A549 (cell line): ENCODE data around the gene COQ10A. TPM values are rescaled to one million over a fixed set of nuclear protein-coding genes. Genes with fewer than 3 reads are reported as not detected.
A peak's percentile ranks its signal among the peaks of the same experiment; 100 is the strongest.

Experiments used
- ATAC-seq, 2 experiments: fragments of 200-7000 bp in 1 of 2; fragments of >200 bp in 1 of 2; cut with Nextera tagmentation in 1 of 2; cut with Tn5 transposase in 1 of 2; 3 replicates each; pipeline versions ENCODE4 v1.8.0 to v1.9.1; 2018 to 2020; ENCODE audit warnings: mild to moderate bottlenecking in 1 of 2, moderate library complexity in 1 of 2
- CTCF ChIA-PET: fragments of 300-600 bp; sonication (Branson Sonifier 250); formaldehyde crosslinking; extraction: SDS; loops from one replicate; lab custom pipeline; 2021; ENCODE audit warnings: antibody characterized with exemption, inconsistent platforms; lab: Yijun Ruan, JAX
- POLR2A ChIA-PET: fragments of 350-600 bp; formaldehyde crosslinking; extraction: SDS; loops from one replicate; lab custom pipeline; 2021; ENCODE audit warnings: antibody characterized with exemption, inconsistent platforms; lab: Yijun Ruan, JAX
- DNase-seq, 2 experiments: peaks; one replicate each; pipeline versions ENCODE4 v3.0.0 to v3.0.0-alpha.2; 2011 to 2016; ENCODE audit warnings: low read depth in 1 of 2, low spot score in 1 of 2
- FAIRE-seq: peaks from 2 replicates; lab custom pipeline; 2011; peaks lifted over from hg19 to GRCh38; lab: Jason Lieb, UNC
- H3K27ac ChIP-seq, 2 experiments: fragments of >200 bp; sonication (Bioruptor Twin); formaldehyde crosslinking; 3 replicates each; pipeline ENCODE4 v1.5.1; 2016 to 2017
- H3K4me1 ChIP-seq: fragments of >200 bp; sonication (Bioruptor Twin); formaldehyde crosslinking; 3 replicates; pipeline ENCODE4 v1.6.1; 2016
- H3K4me2 ChIP-seq: fragments of >200 bp; sonication (Bioruptor Twin); formaldehyde crosslinking; 3 replicates; pipeline ENCODE4 v1.6.1; 2016
- H3K4me3 ChIP-seq: fragments of >200 bp; sonication (Bioruptor Twin); formaldehyde crosslinking; 3 replicates; pipeline ENCODE4 v1.5.1; 2016
- H3K9me3 ChIP-seq: fragments of >200 bp; sonication (Bioruptor Twin); formaldehyde crosslinking; 3 replicates; pipeline ENCODE4 v1.6.1; 2016
- ATOH8 ChIP-seq: fragments of 250-450 bp; sonication (Bioruptor Pico); IDR thresholded peaks from 2 replicates; pipeline ENCODE4 v1.5.0; 2020; ENCODE audit warnings: low read depth, mild to moderate bottlenecking, moderate library complexity
- CBX2 ChIP-seq: fragments of 200-600 bp; sonication (generic); IDR thresholded peaks from 2 replicates; pipeline ENCODE4 v1.6.1; 2016; ENCODE audit warnings: low read depth, mild to moderate bottlenecking, borderline replicate concordance
- CHD4 ChIP-seq: fragments of 200-600 bp; sonication (generic); IDR thresholded peaks from 2 replicates; pipeline ENCODE4 v1.6.1; 2016; ENCODE audit warnings: antibody characterized with exemption, mild to moderate bottlenecking, borderline replicate concordance
- CTCF ChIP-seq: fragments of >200 bp; sonication (Bioruptor Twin); formaldehyde crosslinking; IDR thresholded peaks from 3 replicates; pipeline ENCODE4 v1.5.1; 2016
- E2F6 ChIP-seq: IDR thresholded peaks from 2 replicates; pipeline ENCODE4 v1.6.1; 2012; ENCODE audit warnings: low read depth, borderline replicate concordance
- ELK1 ChIP-seq: fragments of 150-350 bp; IDR thresholded peaks from 2 replicates; pipeline ENCODE4 v1.6.1; 2014; ENCODE audit warnings: low read depth, mild to moderate bottlenecking, low read length
- HOXA7 ChIP-seq: fragments of 250-450 bp; sonication (Bioruptor Pico); IDR thresholded peaks from 2 replicates; pipeline ENCODE4 v1.5.0; 2020; ENCODE audit warnings: mild to moderate bottlenecking, moderate library complexity
- HOXB5 ChIP-seq: fragments of 250-450 bp; sonication (Bioruptor Pico); IDR thresholded peaks from 2 replicates; pipeline ENCODE4 v1.5.0; 2020; ENCODE audit warnings: mild to moderate bottlenecking, moderate library complexity
- JUN ChIP-seq, 2 experiments: fragments of >200 bp; sonication (Bioruptor Twin); formaldehyde crosslinking; IDR thresholded peaks; 2 replicates in 1 of 2; 3 replicates in 1 of 2; pipeline ENCODE4 v1.6.1; 2016 to 2017
- JUNB ChIP-seq: fragments of >200 bp; sonication (Bioruptor Twin); formaldehyde crosslinking; IDR thresholded peaks from 2 replicates; pipeline ENCODE4 v1.6.1; 2016
- MAFK ChIP-seq: fragments of 450-650 bp; IDR thresholded peaks from 2 replicates; pipeline ENCODE4 v1.6.1; 2014; ENCODE audit not compliant: partially characterized antibody
- MAX ChIP-seq: IDR thresholded peaks from 2 replicates; pipeline ENCODE4 v1.6.1; 2012
- MAZ ChIP-seq: fragments of 150-350 bp; IDR thresholded peaks from 2 replicates; pipeline ENCODE4 v1.6.1; 2014; ENCODE audit warnings: antibody characterized with exemption, low read depth, low read length, borderline replicate concordance
- NFE2L2 ChIP-seq: fragments of 150-350 bp; conservative IDR thresholded peaks from 2 replicates; pipeline ENCODE4 v1.6.1; 2014; ENCODE audit warnings: low read length
- REST ChIP-seq: fragments of 200-600 bp; sonication (generic); IDR thresholded peaks from 2 replicates; pipeline ENCODE4 v1.6.1; 2016; ENCODE audit warnings: antibody characterized with exemption, mild to moderate bottlenecking, moderate library complexity
- SMC3 ChIP-seq: fragments of >200 bp; sonication (Bioruptor Twin); formaldehyde crosslinking; IDR thresholded peaks from 3 replicates; pipeline ENCODE4 v1.6.1; 2018; ENCODE audit warnings: inconsistent platforms
- ZFP36 ChIP-seq: fragments of 450-650 bp; IDR thresholded peaks from 2 replicates; pipeline ENCODE4 v1.6.1; 2014; ENCODE audit warnings: borderline replicate concordance; ENCODE audit not compliant: partially characterized antibody
- ZNF302 ChIP-seq: fragments of 250-450 bp; sonication (Bioruptor Pico); IDR thresholded peaks from 2 replicates; pipeline ENCODE4 v1.9.0; 2021; ENCODE audit warnings: inconsistent platforms, mild to moderate bottlenecking, moderate library complexity
- ZSCAN20 ChIP-seq: fragments of 250-450 bp; sonication (Bioruptor Pico); IDR thresholded peaks from 2 replicates; pipeline ENCODE4 v1.8.0; 2022; ENCODE audit warnings: mild to moderate bottlenecking, moderate library complexity
- WGBS: methylation state at CpG from one replicate; pipeline ENCODE4 v1.1.6; 2017; ENCODE audit errors: missing lambda C conversion rate; 5-methylcytosine and 5-hydroxymethylcytosine counted together
- polyA plus RNA-seq, 4 experiments: library from polyadenylated mRNA; depleted of rRNA in 3 of 4; stranded (reverse); fragments of >200 nt; fragmentation: RNase III in 1 of 4; extraction: RNeasy Plus Mini Kit Qiagen cat#74134 plus additional on column Dnase treatment in 1 of 4; gene quantifications; 2 replicates in 3 of 4; 3 replicates in 1 of 4; pipeline ENCODE4 v1.2.3, GENCODE V29; 2011 to 2017

The COQ10A gene
- polyA plus RNA-seq, 2 of the 4 experiments (the other 2 are of a cell fraction) = 23.5 to 40.9 TPM

- TF ChIP-seq REST (no peak), NFE2L2 (no peak), JUNB (no peak)
Measured at GRCh38 chr12:56307221-56307965, 40.7 kb downstream of the COQ10A start (continued).

GRCh38 chr12:56308714-56309113 lies 42.0 kb downstream of the COQ10A start:
- Histone ChIP-seq H3K27ac (no peak overlapping the region), H3K4me2 (no peak overlapping the region), H3K4me3 (no peak overlapping the region), H3K9me3 (no peaks in the 10 kb centered on the region), H3K4me1 (no peaks in the 10 kb centered on the region)
- no peak for TF ChIP-seq HOXB5 (CRISPR knock-in tag)
- ChIA-PET POLR2A (interaction anchor here (0.6 to 1.1 kb wide), 2 partner anchors 9 to 265 kb away, joined by 3 read pairs; no protein-coding TSS in a partner anchor), CTCF (interaction anchor here (0.7 to 2.5 kb wide), 10 partner anchors 10 to 205 kb away, joined by 3 to 8 read pairs (median 3); partner anchors contain the start of gene COQ10A)
- 80% methylated on average over 3 of the region's 3 CpGs for WGBS
- no peak for FAIRE-seq
- DNase-seq = no peak
- ATAC-seq = no peak

- Histone ChIP-seq H3K4me2 (no peak overlapping the region), H3K4me3 (no peak overlapping the region), H3K4me1 (peaks cover 7% of the 10 kb centered on the region), H3K27ac (no peak overlapping the region), H3K9me3 (no peaks in the 10 kb centered on the region)
- TF ChIP-seq MAFK (no peak), JUN (IDR thresholded peaks at IDR 0.05) (no peak), MAZ (no peak)
- CTCF ChIA-PET = interaction anchor here (1.4 to 2.6 kb wide), 3 partner anchors 26 to 153 kb away, joined by 6 to 13 read pairs (median 7); partner anchors contain the start of gene ANKRD52
- FAIRE-seq (no peak), DNase-seq (no peak), ATAC-seq (no peak)
- 96% methylated on average over 12 of the region's 12 CpGs for WGBS
- POLR2A ChIA-PET = no interaction called here
Measured at GRCh38 chr12:56311003-56311402, 44.3 kb downstream of the COQ10A start.

- whole genome bisulfite sequencing = 3% methylated on average over 11 of the region's 11 CpGs
- CTCF ChIA-PET = interaction anchor here (1.3 to 2.2 kb wide), 8 partner anchors 10 to 149 kb away, joined by 3 to 14 read pairs (median 5); partner anchors contain the start of genes ANKRD52, MIP, SMARCC2 and STAT2
- no peak for FAIRE-seq
- Histone ChIP-seq H3K4me3 (peak overlapping the region; percentile 93), H3K27ac (peak overlapping the region; percentile 94 to 96), H3K4me1 (peaks cover 11% of the 10 kb centered on the region), H3K4me2 (peak overlapping the region; percentile 79), H3K9me3 (no peaks in the 10 kb centered on the region)
- POLR2A ChIA-PET = interaction anchor here (0.6 to 3.1 kb wide), 12 partner anchors 15 to 211 kb away, joined by 3 to 20 read pairs (median 7); partner anchors contain the start of genes COQ10A, CS, PA2G4 and PAN2
- DNase-seq = no peak
- ATAC-seq = no peak; a peak in 2 of 6 replicates
- no peak for TF ChIP-seq CTCF
- TF ChIP-seq ATOH8 (CRISPR knock-in tag) = no peak
- TF ChIP-seq MAX = no peak
- TF ChIP-seq ZNF302 (CRISPR knock-in tag) = no peak
- TF ChIP-seq HOXA7 = no peak
- no peak for TF ChIP-seq ZFP36
- no peak for TF ChIP-seq ZSCAN20 (CRISPR knock-in tag)
- TF ChIP-seq NFE2L2 = no peak
- TF ChIP-seq CBX2 = no peak
- no peak for TF ChIP-seq CHD4
- TF ChIP-seq HOXB5 (CRISPR knock-in tag) = no peak
- TF ChIP-seq SMC3 = no peak
- TF ChIP-seq ELK1 = no peak
- TF ChIP-seq E2F6 = no peak
Measured at GRCh38 chr12:56315249-56315621, 48.5 kb downstream of the COQ10A start.
